Activated CD4-positive, alpha-beta T cell treated with anti-CD3 and anti-CD28 coated beads for 1 hour (primary cell): ENCODE measurements around the gene CNTROB.

Source experiments
- DNase-seq: peaks from one replicate; pipeline ENCODE4 v3.0.0-alpha.2; 2020

CNTROB gene

DNA sequence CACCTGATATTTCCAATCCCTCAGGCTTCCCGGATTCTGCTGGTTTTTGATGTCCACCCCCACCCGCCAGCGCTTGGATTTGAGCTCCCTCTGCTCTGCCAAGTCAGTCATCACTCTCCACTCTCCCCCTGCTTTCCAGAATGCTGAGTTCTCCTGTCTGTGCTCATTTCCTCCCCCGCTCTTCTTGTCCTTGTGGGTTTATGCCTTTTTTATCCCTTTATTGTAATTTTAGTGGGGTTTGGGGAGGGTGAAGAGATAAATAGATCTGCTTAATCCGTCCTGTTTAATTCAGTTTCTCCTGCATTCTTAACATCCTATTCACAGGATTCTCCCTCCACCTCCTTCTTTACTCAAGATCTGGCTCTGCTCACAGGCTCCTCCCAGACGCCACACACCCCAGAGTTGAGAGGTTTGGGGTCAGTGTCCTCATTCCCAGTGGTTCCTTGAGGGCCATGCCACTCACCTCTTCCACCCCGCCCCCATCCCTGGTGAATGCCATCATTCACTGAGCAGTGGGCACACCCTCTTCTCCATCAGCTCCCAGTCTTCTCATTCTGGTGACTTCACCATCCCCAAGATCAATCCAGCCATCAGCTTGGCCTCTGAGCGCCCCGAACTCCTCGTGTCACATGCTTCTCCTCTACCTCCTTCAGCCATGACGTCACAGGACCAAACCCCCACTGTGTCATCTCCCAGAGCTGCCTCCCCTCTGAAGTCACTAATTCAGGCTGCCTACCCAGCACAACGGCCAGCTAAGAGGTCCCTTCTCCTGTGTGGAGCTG, 55.3 kb downstream of the CNTROB start:
- no peak for DNase-seq

DNA sequence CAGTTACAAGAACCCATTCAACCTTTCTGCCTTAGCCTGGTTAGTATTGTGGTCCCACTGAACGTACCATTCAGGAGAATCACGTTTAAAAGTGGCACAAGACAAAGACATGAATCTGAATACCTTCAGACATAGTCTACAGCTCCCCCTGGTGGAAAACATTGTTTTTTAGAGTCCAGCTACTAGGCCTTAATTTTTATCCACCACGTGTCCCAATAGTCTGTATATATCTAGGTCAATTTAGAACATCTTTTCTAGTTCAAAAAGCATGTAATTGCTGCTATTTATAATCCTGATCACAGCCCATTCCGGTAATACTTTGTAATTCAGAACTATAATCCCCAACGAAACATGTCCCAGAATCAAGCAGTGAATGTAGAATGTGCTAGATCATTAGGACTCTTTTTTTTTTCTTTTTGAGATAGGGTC, 56.8 kb downstream of the CNTROB start:
- DNase-seq: no peak

DNA sequence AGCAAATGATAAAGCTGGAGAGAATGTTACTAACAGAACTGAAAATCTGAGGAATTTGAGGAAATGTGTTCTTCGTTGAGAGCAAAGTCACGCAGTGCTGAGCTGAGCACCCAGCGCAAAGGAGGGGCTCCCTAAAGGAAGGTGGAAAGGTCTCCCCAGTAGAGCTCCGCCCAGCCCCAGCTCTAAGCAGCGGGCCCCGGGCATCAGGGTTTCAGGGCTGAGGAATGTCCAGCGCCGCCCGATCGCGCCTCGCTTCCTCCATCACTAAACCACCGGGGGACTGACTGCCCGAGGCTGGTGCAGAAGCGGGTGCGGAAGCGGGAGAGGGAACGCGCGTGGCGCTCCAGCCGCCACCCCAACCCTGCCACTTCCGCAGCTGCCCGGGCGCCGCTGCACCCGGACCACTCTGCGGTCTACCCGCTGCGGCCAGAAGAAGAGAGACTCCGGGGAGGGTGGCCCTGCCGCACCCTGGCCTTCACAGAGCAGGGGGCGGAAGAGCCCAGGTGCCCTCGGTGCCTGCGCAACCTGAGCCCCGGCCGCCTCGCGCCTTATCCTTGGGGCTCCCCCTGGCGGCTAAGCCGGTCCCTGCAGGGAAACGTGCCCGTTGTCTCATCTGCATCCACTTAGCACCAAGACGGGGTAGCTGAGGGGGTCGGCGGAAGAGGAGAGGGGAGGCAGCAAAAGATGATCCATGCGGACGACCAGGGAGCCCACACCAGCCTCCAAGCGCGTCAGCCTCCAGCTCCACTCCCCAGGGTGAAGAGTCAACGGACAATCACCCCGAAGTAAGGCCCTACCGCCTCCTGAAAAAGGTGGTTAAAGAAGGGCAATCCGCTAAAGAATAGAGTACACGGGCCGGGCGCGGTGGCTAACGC, 58.0 kb downstream of the CNTROB start:
- peak; percentile 88 for DNase-seq

- no peak for DNase-seq
These were observed 60.5 kb downstream of the CNTROB start for GRCh38 chr17:7992516-7992915.

- DNase-seq: no peak
These were observed 60.9 kb downstream of the CNTROB start for GRCh38 chr17:7992924-7993323.

DNA sequence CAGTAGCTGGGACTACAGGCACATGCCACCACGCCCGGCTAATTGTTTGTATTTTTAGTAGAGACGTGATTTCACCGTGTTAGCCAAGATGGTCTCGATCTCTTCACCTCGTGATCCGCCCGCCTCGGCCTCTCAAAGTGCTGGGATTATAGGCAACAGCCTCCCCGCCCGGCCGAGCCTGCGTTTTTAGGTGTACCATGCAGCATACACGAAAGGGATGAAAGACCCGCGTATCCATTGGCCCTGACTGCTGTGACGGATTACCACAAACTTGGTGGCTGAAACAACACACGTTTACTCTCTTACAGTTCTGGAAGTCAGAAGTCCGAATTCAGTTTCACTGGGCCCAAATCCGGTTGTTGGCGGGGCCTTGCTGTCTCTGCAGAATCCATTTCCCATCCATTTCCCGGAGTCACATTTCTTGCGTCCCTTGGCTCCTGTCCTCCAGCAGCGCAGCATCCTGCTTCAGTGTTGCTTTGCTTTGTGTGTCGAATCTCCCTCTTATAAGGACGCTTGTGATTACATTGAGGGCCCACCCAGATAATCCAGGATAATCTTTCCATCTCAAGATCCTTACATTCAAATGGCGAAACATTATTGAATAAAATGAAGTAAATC, 62.1 kb downstream of the CNTROB start:
- no peak for DNase-seq

GRCh38 chr17:7995724-7996123, 63.7 kb downstream of the CNTROB start:
- no peak for DNase-seq

- DNase-seq: no peak
These were observed 65.2 kb downstream of the CNTROB start for GRCh38 chr17:7997186-7997585.
